Measurements from ENCODE around the gene TSEN15. TPM values are rescaled to one million over a fixed set of nuclear protein-coding genes. Genes with fewer than 3 reads are reported as not detected.

TSEN15 gene
- total and polyA plus RNA-seq, 2 experiments from 2014 or later, result 55.8 TPM

- no peak for TF ChIP-seq REST (IDR thresholded peaks at IDR 0.05; ENCODE audit: unreplicated experiment)
- TF ChIP-seq ETS1 (IDR thresholded peaks at IDR 0.05), result no peak
- TF ChIP-seq EZH2 (IDR thresholded peaks at IDR 0.05; ENCODE audit: low read depth, unreplicated experiment), result no peak
- no peak for TF ChIP-seq NANOG (IDR thresholded peaks at IDR 0.05; ENCODE audit: borderline replicate concordance)
- no peak for TF ChIP-seq EZH2phosphoT487 (IDR thresholded peaks at IDR 0.05; ENCODE audit: unreplicated experiment)
- no peak for TF ChIP-seq ZNF331 (CRISPR knock-in tag; IDR thresholded peaks at IDR 0.05; ENCODE audit: low read depth)
These were observed 419 bp upstream of the TSEN15 start (continued) for GRCh38 chr1:184051138-184051484.

GRCh38 chr1:184052194-184052559 is 647 bp downstream of the TSEN15 start:
- peak overlapping the region; percentile 70 for H3K4me3 ChIP-seq
- H3K27ac Mint-ChIP-seq, result peak overlapping the region; percentile 99
- no peaks in the 10 kb centered on the region for H3K27me3 ChIP-seq (ENCODE audit: insufficient read depth)
- peaks cover 5% of the 10 kb centered on the region for H3K27me3 Mint-ChIP-seq (ENCODE audit: insufficient read depth, low read depth, poor library complexity)
- peaks cover 3% of the 10 kb centered on the region; the same call in 1 of the 3 replicates for H3K9me3 Mint-ChIP-seq
- no peaks in the 10 kb centered on the region; the same call in 1 of the 2 replicates for H3K36me3 ChIP-seq (ENCODE audit: insufficient read depth)
- 0 out of 2 replicates have a peak overlapping the region, but pooled peaks have one; percentile 14 for H2AFZ ChIP-seq
- peak overlapping the region; percentile 83 for H3K4me2 ChIP-seq
- H3K9me2 ChIP-seq (ENCODE audit: insufficient read depth), result no peaks in the 10 kb centered on the region
- H3K36me3 Mint-ChIP-seq (ENCODE audit: low read depth), result peaks cover 33% of the 10 kb centered on the region
- H3K27ac ChIP-seq (ENCODE audit: low read depth), result peak overlapping the region; percentile 88
- ATAC-seq (no peak), DNase-seq (ENCODE audit: low spot score) (no peak)
- peaks cover 60% of the 10 kb centered on the region for H3K4me1 Mint-ChIP-seq
- H3F3A ChIP-seq (replicated peaks; ENCODE audit: low read depth), result no peaks in the 10 kb centered on the region
- H3K4me3 Mint-ChIP-seq, result peak overlapping the region; percentile 92
- peaks cover 44% of the 10 kb centered on the region for H3K4me1 ChIP-seq (ENCODE audit: insufficient read depth)
- peaks cover 12% of the 10 kb centered on the region; the same call in 1 of the 2 replicates for H3K79me2 ChIP-seq (replicated peaks; ENCODE audit: insufficient read depth)
- H4K20me1 ChIP-seq (replicated peaks; ENCODE audit: insufficient read depth), result no peaks in the 10 kb centered on the region
- TF ChIP-seq ZNF331 (CRISPR knock-in tag; IDR thresholded peaks at IDR 0.05; ENCODE audit: low read depth) (no peak), CREB1 (CRISPR knock-in tag; IDR thresholded peaks at IDR 0.05; ENCODE audit: low read depth) (no peak), POLR2AphosphoS5 (IDR thresholded peaks at IDR 0.05; ENCODE audit: low read depth) (no peak), ZNF462 (CRISPR knock-in tag; IDR thresholded peaks at IDR 0.05) (no peak), EZH2 (IDR thresholded peaks at IDR 0.05; ENCODE audit: low read depth, unreplicated experiment) (no peak), ETS1 (IDR thresholded peaks at IDR 0.05) (no peak), JUNB (IDR thresholded peaks at IDR 0.05; ENCODE audit: unreplicated experiment) (no peak)

Measured in GM23338 (cell line).